Transverse colon (tissue), 3 donors: ENCODE measurements around the gene H2BK1.

Experiments
- CTCF ChIP-seq, 5 experiments: fragments of 200-600 bp in 3 of 5; fragments of 450-650 bp in 2 of 5; sonication (generic) in 3 of 5; IDR thresholded peaks; 1 replicate in 2 of 5; 2 replicates in 3 of 5; pipeline ENCODE4 v1.5.1; 2016 to 2017; ENCODE audit warnings: antibody characterized with exemption in 5 of 5, inconsistent platforms in 3 of 5, mild to moderate bottlenecking in 2 of 5, moderate library complexity in 1 of 5
- EP300 ChIP-seq: sonication (generic); formaldehyde crosslinking; IDR thresholded peaks from one replicate; pipeline ENCODE4 v1.6.1; 2017; ENCODE audit warnings: antibody characterized with exemption, low read depth

GRCh38 chr7:151251689-151252560, 41.6 kb upstream of the H2BK1 start:
- TF ChIP-seq CTCF (IDR thresholded peaks at IDR 0.05): no peak
- no peak for TF ChIP-seq EP300
